ENCODE results near the gene KLK12.

- TF ChIP-seq EZH2 (IDR thresholded peaks at IDR 0.05; ENCODE audit: low read length) (no peak), CTCF (optimal IDR thresholded peaks at IDR 0.05 in 1 of 3, IDR thresholded peaks at IDR 0.05 in 1 of 3, conservative IDR thresholded peaks at IDR 0.05 in 1 of 3; ENCODE audit: extremely low read depth in 1 of 3, insufficient read depth in 2 of 3, low read length in 3 of 3) (no peak)
These were observed 27.3 kb downstream of the KLK12 start for GRCh38 chr19:51007488-51007887.
